ENCODE results near the gene LHFPL3. TPM values are rescaled to one million over a fixed set of nuclear protein-coding genes. Genes with fewer than 3 reads are reported as not detected.

The LHFPL3 gene
- total and polyA plus RNA-seq, 2 of the 13 experiments (the other 11 are each of a cell fraction or from before 2014, with no cell fraction given) = not detected

DNA sequence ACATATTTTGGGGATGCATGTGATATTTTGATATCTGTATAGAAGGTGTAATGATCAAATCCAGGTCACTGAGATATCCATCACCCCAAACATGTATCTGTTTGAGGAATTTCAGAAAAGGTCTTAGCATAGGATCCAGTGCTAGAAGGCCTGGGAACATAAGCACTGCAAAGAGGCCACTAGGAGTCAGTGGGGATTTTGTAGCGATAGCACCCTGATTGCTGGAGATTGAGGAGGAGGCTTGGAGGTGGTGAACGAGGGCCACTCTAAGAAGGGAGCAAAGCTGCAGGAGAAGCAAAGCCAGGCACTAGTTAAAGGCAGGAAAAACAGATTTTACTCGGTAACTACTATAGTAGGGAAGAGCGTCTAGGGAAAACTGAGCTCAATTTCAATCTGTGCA lies 324.0 kb downstream of the LHFPL3 start:
- Histone ChIP-seq H3K9ac (ENCODE audit: insufficient read depth, low read depth, low read length) (no peak overlapping the region), H3K79me2 (ENCODE audit: insufficient read depth, low read length) (no peaks in the 10 kb centered on the region), H3K27me3 (ENCODE audit: control insufficient read depth in 1 of 2, insufficient read depth in 2 of 2, low read length in 2 of 2) (peaks cover 0 to 3% of the 10 kb centered on the region in 2 experiments; a peak in 1 of 5 replicates), H3K36me3 (replicated peaks in 1 of 2; ENCODE audit: control insufficient read depth in 1 of 2, insufficient read depth in 2 of 2, low read length in 2 of 2) (no peaks in the 10 kb centered on the region), H2AFZ (ENCODE audit: low read length) (no peak overlapping the region), H3K4me3 (replicated peaks in 1 of 3; ENCODE audit: insufficient read depth in 1 of 3, low read depth in 2 of 3, low read length in 3 of 3) (no peak overlapping the region), H3K27ac (ENCODE audit: extremely low read length, insufficient read depth, low read length) (no peak overlapping the region), H3K9me3 (ENCODE audit: low read length) (no peaks in the 10 kb centered on the region), H3K4me1 (ENCODE audit: insufficient read depth, low read length) (no peaks in the 10 kb centered on the region), H4K20me1 (ENCODE audit: insufficient read depth, low read length) (no peaks in the 10 kb centered on the region), H3K4me2 (ENCODE audit: low read depth, low read length) (no peak overlapping the region)
- ChIA-PET POLR2A (no interaction called here), CTCF (ENCODE audit: low intra/inter-chr PET ratio, low total read pairs) (no interaction called here)
- no peak for ATAC-seq
- intact Hi-C loops (cut with micrococcal nuclease; ENCODE audit: unreplicated experiment) (no loop called here), in situ Hi-C loops (cut with HindIII; ENCODE audit: extremely low pct_ligation_motif_present, low pct_unique_long_range_greater_than_20kb) (no loop called here)
- DNase-seq (ENCODE audit: low spot score) = no peak
- TF ChIP-seq ETV5 (CRISPR knock-in tag; IDR thresholded peaks at IDR 0.05; ENCODE audit: borderline replicate concordance) (no peak), ZKSCAN8 (CRISPR knock-in tag; IDR thresholded peaks at IDR 0.05; ENCODE audit: borderline replicate concordance) (no peak), HMGA1 (CRISPR knock-in tag; conservative IDR thresholded peaks at IDR 0.05) (no peak), FOXM1 (CRISPR knock-in tag; IDR thresholded peaks at IDR 0.05) (no peak), ATAD3A (CRISPR knock-in tag; IDR thresholded peaks at IDR 0.05) (no peak)
- TF ChIP-seq, protein P1, sequence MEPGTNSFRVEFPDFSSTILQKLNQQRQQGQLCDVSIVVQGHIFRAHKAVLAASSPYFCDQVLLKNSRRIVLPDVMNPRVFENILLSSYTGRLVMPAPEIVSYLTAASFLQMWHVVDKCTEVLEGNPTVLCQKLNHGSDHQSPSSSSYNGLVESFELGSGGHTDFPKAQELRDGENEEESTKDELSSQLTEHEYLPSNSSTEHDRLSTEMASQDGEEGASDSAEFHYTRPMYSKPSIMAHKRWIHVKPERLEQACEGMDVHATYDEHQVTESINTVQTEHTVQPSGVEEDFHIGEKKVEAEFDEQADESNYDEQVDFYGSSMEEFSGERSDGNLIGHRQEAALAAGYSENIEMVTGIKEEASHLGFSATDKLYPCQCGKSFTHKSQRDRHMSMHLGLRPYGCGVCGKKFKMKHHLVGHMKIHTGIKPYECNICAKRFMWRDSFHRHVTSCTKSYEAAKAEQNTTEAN (CRISPR knock-in tag; conservative IDR thresholded peaks at IDR 0.05) = no peak
- WGBS (ENCODE audit: low lambda C conversion rate) = 11% methylated on average over 4 of the region's 4 CpGs
- BruUV-seq (replicated peaks) = no TSS peak
- no peak for FAIRE-seq

DNA sequence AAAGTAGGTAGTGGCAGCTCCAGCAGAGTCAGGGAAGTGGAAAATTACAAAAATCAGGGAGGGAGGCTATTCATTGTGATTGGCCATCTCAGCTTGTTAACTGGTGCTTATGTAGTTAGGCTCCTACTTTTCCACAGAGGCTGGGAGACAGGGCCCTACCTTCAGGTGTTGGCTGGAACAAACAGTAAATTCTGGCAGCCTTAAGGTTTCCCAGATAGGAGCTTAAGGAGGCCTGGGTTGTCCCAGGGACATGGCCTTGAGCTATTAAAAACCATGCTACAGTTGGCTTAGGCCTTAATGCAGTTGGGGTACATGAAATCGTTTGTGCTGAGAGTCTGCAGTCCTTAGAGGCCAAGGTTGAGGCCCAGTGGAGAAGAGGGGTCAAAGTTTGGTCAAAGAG lies 324.5 kb downstream of the LHFPL3 start:
- Histone ChIP-seq H4K20me1 (ENCODE audit: insufficient read depth, low read length) (no peaks in the 10 kb centered on the region), H3K4me2 (ENCODE audit: low read depth, low read length) (no peak overlapping the region), H3K9ac (ENCODE audit: insufficient read depth, low read depth, low read length) (no peak overlapping the region), H2AFZ (ENCODE audit: low read length) (no peak overlapping the region), H3K79me2 (ENCODE audit: insufficient read depth, low read length) (no peaks in the 10 kb centered on the region), H3K9me3 (ENCODE audit: low read length) (no peaks in the 10 kb centered on the region), H3K36me3 (replicated peaks in 1 of 2; ENCODE audit: control insufficient read depth in 1 of 2, insufficient read depth in 2 of 2, low read length in 2 of 2) (no peaks in the 10 kb centered on the region), H3K4me3 (replicated peaks in 1 of 3; ENCODE audit: insufficient read depth in 1 of 3, low read depth in 2 of 3, low read length in 3 of 3) (no peak overlapping the region), H3K27ac (ENCODE audit: extremely low read length, insufficient read depth, low read length) (no peak overlapping the region), H3K4me1 (ENCODE audit: insufficient read depth, low read length) (no peaks in the 10 kb centered on the region), H3K27me3 (ENCODE audit: control insufficient read depth in 1 of 2, insufficient read depth in 2 of 2, low read length in 2 of 2) (peaks cover 0 to 3% of the 10 kb centered on the region in 2 experiments; a peak in 1 of 5 replicates)
- in situ Hi-C loops (cut with HindIII; ENCODE audit: extremely low pct_ligation_motif_present, low pct_unique_long_range_greater_than_20kb) (no loop called here), intact Hi-C loops (cut with micrococcal nuclease; ENCODE audit: unreplicated experiment) (no loop called here)
- ATAC-seq (no peak), FAIRE-seq (no peak), DNase-seq (ENCODE audit: low spot score) (no peak)
- TF ChIP-seq STAG1 (CRISPR knock-in tag; IDR thresholded peaks at IDR 0.05) (no peak), SMAD3 (CRISPR knock-in tag; IDR thresholded peaks at IDR 0.05) (no peak), KLF12 (CRISPR knock-in tag; IDR thresholded peaks at IDR 0.05; ENCODE audit: borderline replicate concordance) (no peak), FOXA1 (IDR thresholded peaks at IDR 0.05) (no peak), FOXA1 (CRISPR knock-in tag; IDR thresholded peaks at IDR 0.05) (no peak), ZNF790 (CRISPR knock-in tag; IDR thresholded peaks at IDR 0.05; ENCODE audit: borderline replicate concordance) (no peak), NCOA2 (CRISPR knock-in tag; IDR thresholded peaks at IDR 0.05) (no peak), SAFB2 (CRISPR knock-in tag; IDR thresholded peaks at IDR 0.05; ENCODE audit: borderline replicate concordance, low read depth) (no peak), ZNF589 (CRISPR knock-in tag; conservative IDR thresholded peaks at IDR 0.05) (no peak)
- TF ChIP-seq, protein P2, sequence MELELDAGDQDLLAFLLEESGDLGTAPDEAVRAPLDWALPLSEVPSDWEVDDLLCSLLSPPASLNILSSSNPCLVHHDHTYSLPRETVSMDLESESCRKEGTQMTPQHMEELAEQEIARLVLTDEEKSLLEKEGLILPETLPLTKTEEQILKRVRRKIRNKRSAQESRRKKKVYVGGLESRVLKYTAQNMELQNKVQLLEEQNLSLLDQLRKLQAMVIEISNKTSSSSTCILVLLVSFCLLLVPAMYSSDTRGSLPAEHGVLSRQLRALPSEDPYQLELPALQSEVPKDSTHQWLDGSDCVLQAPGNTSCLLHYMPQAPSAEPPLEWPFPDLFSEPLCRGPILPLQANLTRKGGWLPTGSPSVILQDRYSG (CRISPR knock-in tag; IDR thresholded peaks at IDR 0.05) = no peak
- no TSS peak for BruUV-seq (replicated peaks)
- ChIA-PET POLR2A (no interaction called here), CTCF (ENCODE audit: low intra/inter-chr PET ratio, low total read pairs) (no interaction called here)
- 0% methylated on average over 1 of the region's 1 CpG for WGBS (ENCODE audit: low lambda C conversion rate)
